Measurements from ENCODE around the gene ZBTB11.
"Not testable (repeated sequence)": the region's sequence is repeated elsewhere in the genome, so short reads cannot be mapped to it uniquely, and the experiment has no call there.

DNA sequence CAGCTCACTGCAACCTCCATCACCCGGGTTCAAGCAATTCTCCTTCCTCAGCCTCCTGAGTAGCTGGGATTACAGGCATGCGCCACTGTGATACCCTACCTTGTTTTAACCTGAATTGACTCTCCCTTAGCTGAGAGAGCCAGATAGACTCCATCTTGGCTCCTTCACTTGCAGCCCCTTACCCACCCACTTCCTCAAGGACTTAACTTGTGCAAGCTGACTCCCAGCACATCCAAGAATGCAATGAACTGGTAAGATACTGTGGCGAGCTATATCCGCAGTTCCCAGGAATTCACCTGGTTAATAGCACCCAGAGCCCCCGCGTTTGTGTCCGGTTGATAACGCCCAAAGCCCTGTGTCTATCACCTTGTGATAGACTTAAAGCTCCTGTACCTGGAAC, 45.0 kb downstream of the ZBTB11 start:
- not testable (repeated sequence) for TF ChIP-seq ZNF777 (tag by site-specific recombination; IDR thresholded peaks at IDR 0.05; ENCODE audit: borderline replicate concordance); TCF7L2 (IDR thresholded peaks at IDR 0.05; ENCODE audit: borderline replicate concordance, low read depth, low read length); ZFP41 (tag by site-specific recombination; IDR thresholded peaks at IDR 0.05; ENCODE audit: borderline replicate concordance); MEIS1 (CRISPR knock-in tag; IDR thresholded peaks at IDR 0.05; ENCODE audit: borderline replicate concordance); REST (tag by site-specific recombination; IDR thresholded peaks at IDR 0.05); ZSCAN16 (tag by site-specific recombination; IDR thresholded peaks at IDR 0.05); ZBTB11 (tag by site-specific recombination; conservative IDR thresholded peaks at IDR 0.05; ENCODE audit: low read depth); ZNF776 (tag by site-specific recombination; IDR thresholded peaks at IDR 0.05; ENCODE audit: borderline replicate concordance); ZNF561 (tag by site-specific recombination; IDR thresholded peaks at IDR 0.05; ENCODE audit: borderline replicate concordance); HOXA7 (CRISPR knock-in tag; IDR thresholded peaks at IDR 0.05; ENCODE audit: borderline replicate concordance)
- TF ChIP-seq, protein P1, sequence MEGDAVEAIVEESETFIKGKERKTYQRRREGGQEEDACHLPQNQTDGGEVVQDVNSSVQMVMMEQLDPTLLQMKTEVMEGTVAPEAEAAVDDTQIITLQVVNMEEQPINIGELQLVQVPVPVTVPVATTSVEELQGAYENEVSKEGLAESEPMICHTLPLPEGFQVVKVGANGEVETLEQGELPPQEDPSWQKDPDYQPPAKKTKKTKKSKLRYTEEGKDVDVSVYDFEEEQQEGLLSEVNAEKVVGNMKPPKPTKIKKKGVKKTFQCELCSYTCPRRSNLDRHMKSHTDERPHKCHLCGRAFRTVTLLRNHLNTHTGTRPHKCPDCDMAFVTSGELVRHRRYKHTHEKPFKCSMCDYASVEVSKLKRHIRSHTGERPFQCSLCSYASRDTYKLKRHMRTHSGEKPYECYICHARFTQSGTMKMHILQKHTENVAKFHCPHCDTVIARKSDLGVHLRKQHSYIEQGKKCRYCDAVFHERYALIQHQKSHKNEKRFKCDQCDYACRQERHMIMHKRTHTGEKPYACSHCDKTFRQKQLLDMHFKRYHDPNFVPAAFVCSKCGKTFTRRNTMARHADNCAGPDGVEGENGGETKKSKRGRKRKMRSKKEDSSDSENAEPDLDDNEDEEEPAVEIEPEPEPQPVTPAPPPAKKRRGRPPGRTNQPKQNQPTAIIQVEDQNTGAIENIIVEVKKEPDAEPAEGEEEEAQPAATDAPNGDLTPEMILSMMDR (tag by site-specific recombination; IDR thresholded peaks at IDR 0.05): not testable (repeated sequence)
- TF ChIP-seq, protein P2, sequence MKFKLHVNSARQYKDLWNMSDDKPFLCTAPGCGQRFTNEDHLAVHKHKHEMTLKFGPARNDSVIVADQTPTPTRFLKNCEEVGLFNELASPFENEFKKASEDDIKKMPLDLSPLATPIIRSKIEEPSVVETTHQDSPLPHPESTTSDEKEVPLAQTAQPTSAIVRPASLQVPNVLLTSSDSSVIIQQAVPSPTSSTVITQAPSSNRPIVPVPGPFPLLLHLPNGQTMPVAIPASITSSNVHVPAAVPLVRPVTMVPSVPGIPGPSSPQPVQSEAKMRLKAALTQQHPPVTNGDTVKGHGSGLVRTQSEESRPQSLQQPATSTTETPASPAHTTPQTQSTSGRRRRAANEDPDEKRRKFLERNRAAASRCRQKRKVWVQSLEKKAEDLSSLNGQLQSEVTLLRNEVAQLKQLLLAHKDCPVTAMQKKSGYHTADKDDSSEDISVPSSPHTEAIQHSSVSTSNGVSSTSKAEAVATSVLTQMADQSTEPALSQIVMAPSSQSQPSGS (tag by site-specific recombination; IDR thresholded peaks at IDR 0.05; ENCODE audit: low read depth): not testable (repeated sequence)
- TF ChIP-seq, protein P3, sequence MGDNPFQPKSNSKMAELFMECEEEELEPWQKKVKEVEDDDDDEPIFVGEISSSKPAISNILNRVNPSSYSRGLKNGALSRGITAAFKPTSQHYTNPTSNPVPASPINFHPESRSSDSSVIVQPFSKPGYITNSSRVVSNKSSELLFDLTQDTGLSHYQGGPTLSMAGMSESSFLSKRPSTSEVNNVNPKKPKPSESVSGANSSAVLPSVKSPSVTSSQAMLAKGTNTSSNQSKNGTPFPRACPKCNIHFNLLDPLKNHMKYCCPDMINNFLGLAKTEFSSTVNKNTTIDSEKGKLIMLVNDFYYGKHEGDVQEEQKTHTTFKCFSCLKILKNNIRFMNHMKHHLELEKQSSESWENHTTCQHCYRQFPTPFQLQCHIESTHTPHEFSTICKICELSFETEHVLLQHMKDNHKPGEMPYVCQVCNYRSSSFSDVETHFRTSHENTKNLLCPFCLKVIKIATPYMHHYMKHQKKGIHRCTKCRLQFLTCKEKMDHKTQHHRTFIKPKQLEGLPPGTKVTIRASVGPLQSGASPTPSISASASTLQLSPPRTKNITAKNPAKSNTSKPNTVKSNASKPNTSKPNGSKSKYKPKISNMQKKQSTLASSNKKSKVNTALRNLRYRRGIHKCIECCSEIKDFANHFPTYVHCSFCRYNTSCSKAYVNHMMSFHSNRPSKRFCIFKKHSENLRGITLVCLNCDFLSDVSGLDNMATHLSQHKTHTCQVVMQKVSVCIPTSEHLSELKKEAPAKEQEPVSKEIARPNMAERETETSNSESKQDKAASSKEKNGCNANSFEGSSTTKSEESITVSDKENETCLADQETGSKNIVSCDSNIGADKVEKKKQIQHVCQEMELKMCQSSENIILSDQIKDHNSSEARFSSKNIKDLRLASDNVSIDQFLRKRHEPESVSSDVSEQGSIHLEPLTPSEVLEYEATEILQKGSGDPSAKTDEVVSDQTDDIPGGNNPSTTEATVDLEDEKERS (tag by site-specific recombination; IDR thresholded peaks at IDR 0.05): not testable (repeated sequence)

Data from HEK293 (cell line).